ENCODE data around the gene SLC5A10.

The SLC5A10 gene

DNA sequence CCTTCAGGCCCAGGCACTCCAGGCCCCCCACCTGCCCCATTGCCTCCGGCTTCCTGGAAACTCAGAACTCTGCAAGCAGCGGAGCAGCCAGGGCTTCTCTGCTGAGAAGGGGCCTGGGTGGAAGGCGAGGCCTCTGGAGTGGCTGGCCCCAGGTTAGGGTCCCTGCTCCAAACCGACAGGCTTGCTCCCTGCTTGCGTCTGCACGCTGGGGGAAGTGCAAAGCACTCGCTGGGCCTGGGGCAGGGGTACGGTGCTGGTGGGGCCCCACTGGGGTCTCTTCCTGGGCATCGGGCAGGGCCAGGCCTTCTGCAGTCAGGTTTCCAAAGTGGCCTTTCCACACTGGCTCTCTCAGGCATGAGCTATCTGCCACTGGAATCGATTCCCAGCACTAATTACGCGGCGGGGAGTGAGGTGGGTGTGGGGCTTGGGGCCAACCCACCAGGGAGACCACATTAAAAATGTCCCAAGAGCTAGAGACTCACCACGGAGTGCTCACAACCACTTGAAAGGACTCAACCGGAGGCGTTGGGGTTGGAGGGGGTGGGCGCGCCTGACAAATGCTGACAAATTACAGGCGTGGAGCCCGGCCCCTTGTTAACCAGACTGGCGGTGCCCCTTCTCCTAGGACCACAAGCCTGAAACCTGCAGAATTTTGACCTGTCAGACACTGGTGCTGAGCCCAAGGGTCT, 34.7 kb downstream of the SLC5A10 start:
- FAIRE-seq, result no peak

DNA sequence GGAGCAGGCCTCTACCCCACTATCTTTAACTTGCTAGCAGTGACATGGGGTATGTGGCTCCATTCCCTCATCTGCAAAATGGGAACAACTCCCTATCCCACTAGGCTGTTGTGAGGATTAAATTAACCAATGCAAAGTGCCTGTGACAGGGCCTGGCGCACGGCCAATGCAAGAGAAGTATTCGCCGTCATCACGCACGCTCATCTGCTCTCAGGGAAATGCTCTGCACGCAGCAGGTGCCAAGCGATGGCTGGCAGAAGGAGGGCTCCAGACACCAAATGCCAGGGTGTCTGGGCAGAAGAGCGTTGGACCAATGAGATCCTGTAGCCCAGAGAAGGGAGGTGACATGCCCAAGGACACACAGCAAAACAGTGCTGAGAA, 35.3 kb downstream of the SLC5A10 start:
- no peak for FAIRE-seq

- no peak for FAIRE-seq
Observed at GRCh38 chr17:18987862-18988545, 36.0 kb downstream of the SLC5A10 start.

DNA sequence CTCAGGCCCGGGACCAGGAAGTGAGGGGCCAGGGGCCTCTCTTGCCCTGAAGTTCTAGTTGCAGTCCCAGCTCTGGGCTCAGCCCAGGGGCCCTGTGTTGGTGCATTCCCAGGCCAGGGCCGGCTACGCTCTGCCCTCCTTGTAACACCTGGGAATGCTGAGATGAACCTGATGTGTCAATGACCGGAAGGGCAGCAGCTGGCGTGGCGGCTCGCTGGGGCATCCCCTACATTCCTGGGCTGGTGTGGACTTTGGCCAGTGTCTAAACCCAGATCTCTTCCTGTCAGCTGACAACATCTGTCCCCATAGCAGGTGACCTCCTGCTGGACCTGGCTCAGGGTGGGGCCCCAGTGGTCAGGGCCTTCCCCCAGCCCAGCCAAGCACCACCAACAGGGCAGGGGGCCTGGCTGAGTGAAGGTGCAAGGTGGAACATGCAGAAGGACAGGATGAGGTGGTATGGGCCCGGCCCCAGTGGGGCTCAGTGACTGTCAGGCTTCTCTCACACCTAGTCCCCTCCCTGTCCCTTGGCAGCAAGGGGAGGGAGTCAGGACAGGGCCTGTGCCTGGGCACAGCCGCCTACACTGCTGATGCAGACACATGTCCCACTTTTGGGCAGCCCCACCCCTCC, 36.7 kb downstream of the SLC5A10 start:
- FAIRE-seq, result no peak

DNA sequence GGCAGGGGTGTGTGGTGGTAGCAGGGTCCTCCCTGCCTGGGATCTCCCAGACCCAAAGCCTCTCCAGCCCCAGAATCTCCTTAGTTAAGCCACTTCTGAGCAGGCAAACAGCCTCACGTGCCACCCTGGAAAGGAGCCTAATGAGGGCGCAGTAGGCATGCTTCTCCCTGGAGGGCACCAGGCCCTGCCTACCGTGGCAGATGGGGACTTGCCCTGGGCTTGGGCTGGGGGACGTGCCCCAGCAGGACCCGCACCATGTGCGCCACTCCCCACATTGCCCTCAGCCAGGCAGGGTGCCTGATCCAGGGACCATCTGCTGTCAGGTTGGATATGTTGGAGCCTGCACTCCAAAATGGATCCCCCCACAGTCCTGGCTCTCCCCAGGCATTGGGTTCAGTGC, 38.4 kb downstream of the SLC5A10 start:
- no peak for FAIRE-seq

- no peak for FAIRE-seq
Observed at GRCh38 chr17:18991531-18992315, 39.8 kb downstream of the SLC5A10 start.

DNA sequence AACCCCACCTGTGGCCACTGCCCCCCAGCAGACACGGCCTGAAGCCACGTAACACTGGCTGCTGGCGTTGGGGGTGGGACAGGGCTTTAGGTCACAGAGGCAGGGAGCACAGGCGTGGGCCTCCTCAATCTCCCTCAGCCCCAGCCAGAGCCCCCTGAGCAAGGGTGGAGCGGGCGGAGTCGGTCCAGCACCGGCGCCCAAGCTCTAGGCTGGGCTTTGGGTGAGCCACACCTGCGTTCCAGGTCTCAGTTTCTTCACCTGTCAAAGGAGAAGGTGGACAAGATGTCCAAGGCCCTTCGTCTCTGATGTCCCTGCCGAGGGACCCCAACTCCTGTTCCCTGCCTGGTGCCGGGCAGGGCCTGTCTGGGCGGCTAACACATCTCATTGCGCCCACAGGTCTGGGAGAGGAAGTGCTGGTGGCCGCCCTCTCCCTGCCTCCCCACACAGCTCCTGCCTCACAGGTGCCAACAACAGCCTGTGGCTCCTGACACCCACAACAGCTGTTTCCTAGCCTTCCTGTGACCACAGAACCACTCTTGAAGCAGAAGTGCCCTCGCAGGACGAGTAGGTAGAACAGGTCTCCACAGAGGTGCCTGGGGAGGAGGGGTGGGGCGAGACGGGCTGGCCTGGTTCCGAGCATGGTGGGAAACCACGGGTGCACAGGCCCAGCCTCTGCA, 40.6 kb downstream of the SLC5A10 start:
- FAIRE-seq, result no peak

DNA sequence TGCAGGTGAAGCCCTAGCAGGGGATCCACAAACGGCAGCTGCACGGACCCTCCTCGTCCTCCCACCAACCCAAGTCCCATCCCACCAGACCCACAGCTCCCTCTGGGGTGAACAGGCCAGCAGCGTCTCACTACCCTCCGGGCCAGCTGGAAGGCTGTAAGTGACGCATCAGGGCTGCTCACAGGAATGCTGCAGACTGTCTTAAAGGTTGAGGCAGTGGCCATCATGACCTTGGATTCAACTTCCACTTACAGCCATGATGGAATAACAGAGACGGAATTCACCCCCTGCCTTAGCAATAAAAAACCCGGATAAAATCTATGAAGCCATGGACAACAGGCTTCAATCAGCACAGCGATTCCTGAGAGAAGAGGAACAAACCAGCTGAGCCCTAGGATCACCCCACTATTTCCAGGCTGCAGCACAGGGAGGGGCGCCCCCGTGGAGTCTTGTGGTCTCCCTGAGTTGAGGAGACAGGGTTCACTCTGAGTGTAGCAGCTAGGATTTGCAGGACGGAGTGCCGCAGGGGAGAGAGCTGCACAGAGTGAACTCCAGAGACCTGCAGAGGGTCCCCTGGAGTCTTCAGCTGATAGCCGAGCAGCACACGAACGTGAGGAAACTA, 42.1 kb downstream of the SLC5A10 start:
- FAIRE-seq, result no peak

DNA sequence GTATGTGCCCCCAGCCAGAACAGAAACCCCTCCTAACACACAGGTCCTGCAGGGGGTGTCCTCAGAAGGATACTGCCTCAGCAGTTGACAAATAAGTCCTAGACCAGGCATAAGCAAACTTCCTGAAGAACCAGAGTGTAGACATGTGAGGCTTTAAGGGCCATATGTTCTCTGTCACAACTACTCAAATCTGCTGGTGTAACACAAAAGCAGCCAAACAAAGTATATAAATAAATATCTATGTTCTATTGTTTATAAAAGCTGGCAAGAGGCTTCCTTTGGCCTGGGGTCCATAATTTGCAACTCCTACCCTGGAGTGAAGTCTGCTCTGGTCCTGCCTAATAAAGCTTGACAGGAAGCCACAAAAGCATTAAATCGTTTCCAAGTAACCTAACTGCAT, 42.7 kb downstream of the SLC5A10 start:
- FAIRE-seq, result no peak

DNA sequence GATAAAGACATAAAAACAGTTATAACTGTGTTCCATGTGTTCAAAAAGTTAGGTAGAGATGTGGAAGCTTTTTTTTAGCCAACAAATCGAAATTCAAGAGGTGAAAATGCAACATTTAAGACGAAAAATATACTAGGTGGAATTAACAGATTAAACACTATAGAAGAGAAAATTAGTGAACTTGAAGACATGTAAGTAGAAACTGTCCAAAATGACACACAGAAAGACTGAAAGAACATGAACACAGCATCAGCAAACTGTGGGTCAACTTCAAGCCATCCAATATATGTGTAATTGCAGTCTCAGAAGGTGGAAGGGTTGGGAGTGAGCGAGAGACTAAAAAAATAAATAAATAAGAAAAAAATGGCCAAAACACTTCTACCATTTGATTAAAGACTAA, 43.3 kb downstream of the SLC5A10 start:
- FAIRE-seq, result no peak

DNA sequence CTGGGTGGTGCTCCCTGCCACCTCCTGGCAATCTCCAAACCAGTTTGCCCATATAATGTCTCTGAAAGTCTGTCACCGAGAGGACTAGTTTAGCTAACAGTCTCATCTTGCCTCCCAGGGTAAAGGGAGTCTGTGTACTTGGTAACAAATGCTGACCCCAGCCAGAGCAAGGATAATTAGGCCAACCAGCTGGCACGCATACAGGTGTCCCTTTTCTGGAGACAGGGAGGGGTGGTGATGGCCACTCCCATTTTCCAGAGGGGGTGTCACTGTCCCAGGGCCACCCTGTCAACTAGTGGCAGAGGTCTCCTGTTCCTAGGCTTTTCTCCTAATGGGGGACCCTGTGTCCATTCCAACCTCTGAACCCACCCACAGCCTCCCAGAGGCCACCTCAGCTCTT, 44.5 kb downstream of the SLC5A10 start:
- FAIRE-seq, result no peak

DNA sequence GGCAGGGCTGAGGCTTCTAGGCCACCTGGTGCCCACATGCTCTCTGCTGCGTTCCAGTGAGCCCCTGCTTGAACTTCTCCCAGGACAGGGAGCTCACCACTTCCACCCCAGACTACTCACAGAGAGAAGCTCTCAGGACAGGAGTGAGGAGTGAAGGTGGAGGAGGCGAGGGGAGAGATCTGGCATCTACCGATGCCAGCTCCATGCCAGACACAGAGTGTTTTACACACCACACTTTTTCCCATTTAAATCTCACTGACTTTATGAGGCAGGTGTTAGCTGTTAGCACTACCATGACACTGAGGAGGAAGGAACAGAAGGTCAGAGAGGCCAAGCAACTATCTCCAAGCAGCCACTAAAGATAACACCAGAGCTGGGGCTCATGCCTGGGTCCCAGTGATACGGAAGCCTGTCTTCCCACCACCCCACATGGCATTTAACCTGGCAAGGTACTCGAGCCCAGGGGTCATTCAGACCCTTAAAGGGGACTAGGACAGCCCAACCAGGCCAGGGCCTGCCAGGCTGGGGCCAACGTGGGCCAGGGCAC, 45.8 kb downstream of the SLC5A10 start:
- FAIRE-seq, result no peak

DNA sequence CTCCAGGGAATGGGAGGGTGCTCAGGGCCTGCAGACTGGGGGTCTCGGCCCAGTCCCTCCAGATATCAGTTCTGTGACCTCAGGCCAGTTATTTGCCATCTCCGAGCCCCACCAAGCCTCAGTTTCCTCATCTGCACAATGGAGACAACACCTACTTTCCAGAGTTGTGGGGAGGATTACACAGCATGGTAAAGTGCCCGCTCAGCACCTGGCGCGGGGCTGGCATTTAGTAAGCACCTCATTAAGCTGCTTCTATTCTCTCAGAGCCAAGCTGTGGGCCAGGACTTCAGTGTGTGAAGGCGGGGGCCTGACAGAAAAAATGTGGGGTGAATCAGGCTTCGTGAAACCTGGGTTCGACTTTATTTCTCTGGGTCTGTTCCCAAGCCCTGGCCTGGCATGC, 47.4 kb downstream of the SLC5A10 start:
- FAIRE-seq, result no peak

- FAIRE-seq, result no peak
Observed at GRCh38 chr17:18999911-19000310, 47.9 kb downstream of the SLC5A10 start.

DNA sequence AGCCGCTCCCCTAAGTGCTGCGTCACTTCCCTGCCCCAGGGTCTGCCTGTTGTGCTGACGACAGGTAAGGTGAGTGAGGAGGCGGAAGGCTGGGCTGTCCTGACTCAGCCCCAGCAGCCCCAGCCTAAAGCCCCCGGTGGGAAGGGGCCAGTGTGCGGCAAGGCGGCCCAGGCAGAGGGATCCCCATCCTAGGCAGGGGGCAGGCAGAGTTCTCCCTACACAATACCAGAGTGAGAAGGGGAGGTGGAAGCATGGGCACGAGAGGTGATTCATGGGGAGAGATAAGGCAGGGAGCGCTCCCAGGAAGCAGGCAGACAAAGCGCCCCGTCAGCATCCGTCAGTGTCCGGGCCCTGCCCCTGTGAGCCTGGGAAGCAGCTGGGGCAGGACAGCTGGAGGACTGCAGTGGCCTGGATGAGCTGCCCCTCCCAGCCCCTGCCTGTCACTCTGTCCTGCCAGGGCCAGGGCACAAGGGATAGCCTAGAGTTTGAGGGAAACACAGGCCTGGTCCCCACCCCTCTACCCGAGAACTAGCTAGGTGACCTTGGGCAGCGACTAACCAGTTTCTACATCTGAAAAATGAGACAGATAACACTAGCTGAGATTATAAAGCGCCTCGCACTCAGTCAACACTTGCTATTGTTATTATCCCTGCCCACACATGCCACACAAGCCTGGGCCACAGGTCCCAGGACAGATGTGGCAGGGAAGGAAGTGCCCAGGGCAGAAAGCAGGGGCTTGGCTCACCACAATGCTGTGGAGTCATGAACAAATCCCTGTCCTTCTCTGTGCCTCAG, 48.8 kb downstream of the SLC5A10 start:
- FAIRE-seq, result no peak

DNA sequence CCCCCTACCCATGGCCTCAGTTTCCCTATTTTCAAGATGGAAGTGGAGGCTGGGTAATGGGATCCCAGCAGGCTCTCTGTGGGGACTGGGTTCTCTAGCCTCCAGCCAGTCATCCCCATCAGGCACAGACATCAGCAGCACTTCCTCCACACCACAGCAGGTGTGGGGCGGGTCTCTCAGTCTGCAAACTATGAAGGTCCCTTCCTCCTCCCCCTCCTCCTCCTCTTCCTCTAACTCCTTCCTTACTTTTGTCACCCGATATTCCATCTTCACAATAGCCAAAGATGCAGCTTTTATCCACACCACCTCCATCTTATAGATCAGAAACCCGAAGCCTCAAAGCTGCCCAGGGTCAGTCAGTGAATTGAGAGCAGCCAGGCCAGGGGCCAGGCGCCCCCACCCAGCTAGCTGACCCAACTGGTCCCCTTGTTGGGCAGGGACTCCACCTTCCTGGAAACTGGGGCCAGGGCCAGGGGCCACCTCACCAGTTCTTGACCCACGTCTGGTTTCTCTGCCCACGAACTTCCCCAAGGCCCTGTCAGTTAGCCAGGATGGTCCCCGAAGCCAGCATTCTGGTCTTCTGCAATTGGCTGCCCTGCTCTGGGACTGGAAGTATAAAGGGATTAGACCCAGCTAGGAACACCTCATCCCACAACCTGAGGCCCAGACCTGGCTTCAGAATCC, 50.1 kb downstream of the SLC5A10 start:
- FAIRE-seq, result no peak

- no peak for FAIRE-seq
Observed at GRCh38 chr17:19002805-19003542, 51.0 kb downstream of the SLC5A10 start.

DNA sequence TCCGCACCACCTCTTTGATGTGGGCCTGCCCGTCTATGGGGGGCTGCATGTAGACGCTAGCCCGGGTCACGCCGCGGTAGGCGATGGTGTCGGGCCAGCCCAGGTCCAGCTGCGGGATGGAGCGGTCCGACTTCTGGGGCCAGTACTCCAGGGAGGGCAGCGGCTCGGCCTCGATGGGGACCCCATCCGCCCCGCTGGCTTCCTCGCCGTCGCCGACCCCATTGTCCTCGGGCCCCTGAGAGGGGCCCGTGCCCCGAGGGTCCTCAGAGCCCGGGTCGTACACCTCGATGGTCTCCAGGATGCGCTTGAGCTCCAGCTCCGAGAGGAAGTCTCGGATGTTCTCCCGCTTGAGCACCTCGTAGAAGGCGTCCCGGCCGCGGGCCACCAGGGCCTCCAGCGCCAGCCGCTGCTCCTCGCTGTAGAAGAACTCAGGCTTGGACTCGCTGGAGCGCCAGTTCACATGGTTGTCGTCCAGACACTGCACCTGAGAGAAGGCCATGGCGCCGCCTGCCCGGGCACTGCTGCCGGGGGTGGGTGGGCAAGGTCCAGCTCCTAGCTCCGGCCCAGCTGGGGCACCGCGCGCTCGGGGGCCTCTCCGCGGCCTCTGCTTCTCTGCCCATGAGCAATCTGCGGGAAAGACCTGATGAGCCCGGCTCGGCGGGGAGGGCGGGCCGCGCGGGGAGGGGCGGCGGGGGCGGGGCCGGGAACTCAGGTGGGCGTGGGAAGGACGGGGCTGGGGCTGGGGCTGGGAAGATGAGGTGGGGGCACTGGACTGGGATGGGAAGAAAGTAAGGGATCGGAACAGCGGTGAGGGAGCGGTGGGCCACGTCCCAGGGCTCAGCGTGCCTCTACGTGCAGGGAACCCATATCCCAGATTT, 51.8 kb downstream of the SLC5A10 start:
- no peak for FAIRE-seq
